ENCODE results near the gene FBXL3. TPM values are rescaled to one million over a fixed set of nuclear protein-coding genes. Genes with fewer than 3 reads are reported as not detected.

Gene FBXL3
- total and polyA plus RNA-seq, 8 donors, result 12.7 to 91.4 (median 19.0) TPM

DNA sequence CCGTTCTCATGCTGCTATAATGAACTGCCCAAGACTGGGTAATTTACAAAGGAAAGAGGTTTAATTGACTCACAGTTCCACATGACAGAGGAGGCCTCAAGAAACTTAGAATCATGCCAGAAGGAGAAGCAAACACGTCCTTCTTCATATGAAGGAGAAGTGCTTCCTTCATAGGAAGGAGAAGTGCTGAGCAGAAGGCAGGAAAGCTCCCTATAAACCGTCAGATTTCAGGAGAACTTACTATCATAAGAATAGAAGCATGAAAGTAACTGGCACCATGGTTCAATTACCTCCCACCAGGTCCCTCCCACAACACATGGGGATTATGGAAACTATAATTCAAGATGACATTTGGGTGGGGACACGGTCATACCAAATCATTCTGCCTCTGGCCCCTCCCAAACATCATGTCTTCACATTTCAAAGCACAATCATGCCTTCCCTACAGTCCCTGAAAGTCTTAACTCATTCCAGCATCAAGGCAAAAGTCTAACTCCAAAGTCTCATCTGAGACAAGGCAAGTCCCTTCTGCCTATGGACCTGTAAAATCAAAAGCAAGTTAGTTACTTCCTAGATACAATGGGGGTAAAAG lies 68.0 kb downstream of the FBXL3 start:
- Histone ChIP-seq H3K9me3 (peaks cover 0 to 27% (median 21%) of the 10 kb centered on the region in 4 donors), H3K27me3 (peaks cover 0 to 4% (median 0%) of the 10 kb centered on the region in 3 donors), H3K4me1 (no peaks in the 10 kb centered on the region), H3K27ac (no peak overlapping the region), H3K36me3 (no peaks in the 10 kb centered on the region), H3K4me3 (no peak overlapping the region)
- TF ChIP-seq EP300 (IDR thresholded peaks at IDR 0.05), result no peak
- TF ChIP-seq POLR2A (IDR thresholded peaks at IDR 0.05), result no peak
- no peak for TF ChIP-seq POLR2AphosphoS5 (IDR thresholded peaks at IDR 0.05)
- TF ChIP-seq, protein P1, sequence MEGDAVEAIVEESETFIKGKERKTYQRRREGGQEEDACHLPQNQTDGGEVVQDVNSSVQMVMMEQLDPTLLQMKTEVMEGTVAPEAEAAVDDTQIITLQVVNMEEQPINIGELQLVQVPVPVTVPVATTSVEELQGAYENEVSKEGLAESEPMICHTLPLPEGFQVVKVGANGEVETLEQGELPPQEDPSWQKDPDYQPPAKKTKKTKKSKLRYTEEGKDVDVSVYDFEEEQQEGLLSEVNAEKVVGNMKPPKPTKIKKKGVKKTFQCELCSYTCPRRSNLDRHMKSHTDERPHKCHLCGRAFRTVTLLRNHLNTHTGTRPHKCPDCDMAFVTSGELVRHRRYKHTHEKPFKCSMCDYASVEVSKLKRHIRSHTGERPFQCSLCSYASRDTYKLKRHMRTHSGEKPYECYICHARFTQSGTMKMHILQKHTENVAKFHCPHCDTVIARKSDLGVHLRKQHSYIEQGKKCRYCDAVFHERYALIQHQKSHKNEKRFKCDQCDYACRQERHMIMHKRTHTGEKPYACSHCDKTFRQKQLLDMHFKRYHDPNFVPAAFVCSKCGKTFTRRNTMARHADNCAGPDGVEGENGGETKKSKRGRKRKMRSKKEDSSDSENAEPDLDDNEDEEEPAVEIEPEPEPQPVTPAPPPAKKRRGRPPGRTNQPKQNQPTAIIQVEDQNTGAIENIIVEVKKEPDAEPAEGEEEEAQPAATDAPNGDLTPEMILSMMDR (IDR thresholded peaks at IDR 0.05), result no peak
- 70 to 85% (median 76%) methylated on average over 4 of the region's 4 CpGs for WGBS, 5 donors
- intact Hi-C loops (cut with DNase I; ENCODE audit: low total_unique reads), result no loop called here
- no peak for DNase-seq

DNA sequence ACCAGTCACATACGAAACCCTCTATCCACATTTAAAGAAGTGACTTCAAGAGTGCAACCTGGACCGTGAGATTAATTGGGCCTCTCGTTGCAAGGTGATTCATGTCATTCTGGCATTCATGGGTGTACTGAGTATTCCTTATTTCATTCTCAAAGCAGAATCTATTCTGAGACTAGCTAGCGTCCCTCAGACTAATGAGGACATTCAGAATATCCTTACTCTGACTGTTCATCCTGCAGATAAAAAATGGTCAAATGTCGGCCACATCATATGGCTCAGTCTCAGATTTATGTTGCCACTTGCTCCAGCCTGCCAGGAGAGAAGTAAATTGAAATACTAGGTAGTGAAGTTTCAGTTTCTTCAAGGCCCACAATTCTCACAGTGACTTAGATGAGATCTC lies 71.3 kb downstream of the FBXL3 start:
- intact Hi-C loops (cut with DNase I; ENCODE audit: low total_unique reads), result no loop called here
- H3K27ac ChIP-seq, result no peak overlapping the region
- no peak overlapping the region for H3K4me3 ChIP-seq
- TF ChIP-seq EP300 (IDR thresholded peaks at IDR 0.05) (no peak), POLR2AphosphoS5 (IDR thresholded peaks at IDR 0.05) (no peak), POLR2A (IDR thresholded peaks at IDR 0.05) (no peak)
- TF ChIP-seq, protein P1 (IDR thresholded peaks at IDR 0.05), result no peak
- H3K9me3 ChIP-seq, result peaks cover 0 to 20% (median 17%) of the 10 kb centered on the region in 4 donors
- no peaks in the 10 kb centered on the region for H3K4me1 ChIP-seq
- H3K36me3 ChIP-seq, result no peaks in the 10 kb centered on the region
- no peak for DNase-seq
- H3K27me3 ChIP-seq, result peaks cover 0 to 19% (median 0%) of the 10 kb centered on the region in 3 donors
- 86 to 93% (median 91%) methylated on average over 5 of the region's 5 CpGs for WGBS, 5 donors

Other genes with a start within 250 kb of the FBXL3 start
- gene KCTD12, start 140.8 kb downstream of the FBXL3 start, total RNA-seq, result 100 to 1,000 TPM in 1 of 5 donors, 10 to 100 TPM in 4; 13.3 to 115 (median 63.6) TPM
- 10 to 100 TPM in 2 of 3 donors, 1 to 10 TPM in 1; 9.5 to 18.6 (median 18.6) TPM for gene KCTD12, start 140.8 kb downstream of the FBXL3 start, polyA plus RNA-seq
- gene ACOD1, start 78.6 kb downstream of the FBXL3 start, total RNA-seq, result not detected
- gene ACOD1, start 78.6 kb downstream of the FBXL3 start, polyA plus RNA-seq, result under 1 TPM in 1 of 3 donors, not detected in 2; 0.05 TPM
- gene CLN5, start 35.1 kb downstream of the FBXL3 start, total RNA-seq, result 10 to 100 TPM in 4 of 5 donors, under 1 TPM in 1; under 0.01 to 84.3 (median 22.9) TPM
- gene CLN5, start 35.1 kb downstream of the FBXL3 start, polyA plus RNA-seq, result 10 to 100 TPM in 1 of 3 donors, 1 to 10 TPM in 2; 8.4 to 15.0 (median 9.8) TPM